ENCODE results near the gene GINS2. TPM values are rescaled to one million over a fixed set of nuclear protein-coding genes. Genes with fewer than 3 reads are reported as not detected.

GINS2 gene
- total RNA-seq, 3 donors from 2014 or later (not counting 1 experiment from before 2014, with no cell fraction given): 0.73 to 2.6 (median 0.89) TPM

DNA sequence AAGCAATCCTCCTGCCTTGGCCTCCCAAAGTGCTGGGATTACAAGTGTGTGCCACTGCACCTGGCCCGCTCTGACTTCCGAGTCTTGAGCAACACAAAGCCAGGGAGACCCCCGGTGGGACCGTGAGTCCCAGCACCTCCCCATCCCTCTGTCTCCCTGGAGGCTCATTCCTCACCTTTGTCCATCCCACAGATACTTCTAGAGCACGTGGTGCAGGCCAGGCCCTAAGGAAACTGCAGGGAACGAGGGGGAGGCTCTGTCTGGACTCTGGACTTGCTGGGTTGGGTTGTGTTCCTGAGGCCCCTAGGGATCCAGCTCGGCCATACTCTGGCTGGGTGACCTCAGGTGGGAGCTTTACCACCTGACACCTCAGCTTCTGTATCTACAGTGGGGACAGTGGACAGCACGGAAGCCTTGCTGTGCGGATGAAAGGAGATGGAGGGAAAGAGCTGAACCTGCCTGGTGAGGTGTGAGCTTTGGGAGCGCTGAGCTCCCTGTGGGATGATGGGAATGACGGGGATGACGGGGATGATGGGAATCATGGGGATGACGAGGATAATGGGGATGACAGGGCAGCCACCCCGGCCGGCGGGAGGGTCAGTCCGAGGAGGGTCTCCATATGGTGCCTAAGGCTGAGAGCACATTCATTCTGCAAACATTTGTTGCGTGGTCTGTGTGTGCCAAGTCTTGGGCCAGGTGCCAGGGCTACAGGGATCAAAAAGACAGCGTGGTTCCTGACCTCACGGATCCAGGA, 35.5 kb upstream of the GINS2 start:
- Histone ChIP-seq H3K9me3 (ENCODE audit: control insufficient read depth, insufficient read depth, low read length) (no peaks in the 10 kb centered on the region), H3K36me3 (ENCODE audit: control insufficient read depth, insufficient read depth, low read length) (no peaks in the 10 kb centered on the region), H3K4me3 (ENCODE audit: low read length) (no peak overlapping the region), H3K27ac (ENCODE audit: low read length) (no peak overlapping the region), H3K4me1 (ENCODE audit: control insufficient read depth, insufficient read depth, low read length) (peaks cover under 1% of the 10 kb centered on the region), H3K27me3 (ENCODE audit: control insufficient read depth, insufficient read depth, low read length) (no peaks in the 10 kb centered on the region)
- no peaks in the 10 kb centered on the region for H3K9me3 Mint-ChIP-seq
- WGBS (ENCODE audit: insufficient coverage): 85% methylated on average over 20 of the region's 20 CpGs
- DNase-seq: no peak
- intact Hi-C loops (cut with micrococcal nuclease): no loop called here
- H3K4me3 Mint-ChIP-seq: no peak overlapping the region
- ATAC-seq: no peak
- TF ChIP-seq, protein P1, sequence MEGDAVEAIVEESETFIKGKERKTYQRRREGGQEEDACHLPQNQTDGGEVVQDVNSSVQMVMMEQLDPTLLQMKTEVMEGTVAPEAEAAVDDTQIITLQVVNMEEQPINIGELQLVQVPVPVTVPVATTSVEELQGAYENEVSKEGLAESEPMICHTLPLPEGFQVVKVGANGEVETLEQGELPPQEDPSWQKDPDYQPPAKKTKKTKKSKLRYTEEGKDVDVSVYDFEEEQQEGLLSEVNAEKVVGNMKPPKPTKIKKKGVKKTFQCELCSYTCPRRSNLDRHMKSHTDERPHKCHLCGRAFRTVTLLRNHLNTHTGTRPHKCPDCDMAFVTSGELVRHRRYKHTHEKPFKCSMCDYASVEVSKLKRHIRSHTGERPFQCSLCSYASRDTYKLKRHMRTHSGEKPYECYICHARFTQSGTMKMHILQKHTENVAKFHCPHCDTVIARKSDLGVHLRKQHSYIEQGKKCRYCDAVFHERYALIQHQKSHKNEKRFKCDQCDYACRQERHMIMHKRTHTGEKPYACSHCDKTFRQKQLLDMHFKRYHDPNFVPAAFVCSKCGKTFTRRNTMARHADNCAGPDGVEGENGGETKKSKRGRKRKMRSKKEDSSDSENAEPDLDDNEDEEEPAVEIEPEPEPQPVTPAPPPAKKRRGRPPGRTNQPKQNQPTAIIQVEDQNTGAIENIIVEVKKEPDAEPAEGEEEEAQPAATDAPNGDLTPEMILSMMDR (IDR thresholded peaks at IDR 0.05): no peak
- no peaks in the 10 kb centered on the region for H3K27me3 Mint-ChIP-seq (ENCODE audit: low read depth in 2 of 2)
- no peaks in the 10 kb centered on the region for H3K36me3 Mint-ChIP-seq
- H3K27ac Mint-ChIP-seq: no peak overlapping the region
- no peaks in the 10 kb centered on the region for H3K4me1 Mint-ChIP-seq

DNA sequence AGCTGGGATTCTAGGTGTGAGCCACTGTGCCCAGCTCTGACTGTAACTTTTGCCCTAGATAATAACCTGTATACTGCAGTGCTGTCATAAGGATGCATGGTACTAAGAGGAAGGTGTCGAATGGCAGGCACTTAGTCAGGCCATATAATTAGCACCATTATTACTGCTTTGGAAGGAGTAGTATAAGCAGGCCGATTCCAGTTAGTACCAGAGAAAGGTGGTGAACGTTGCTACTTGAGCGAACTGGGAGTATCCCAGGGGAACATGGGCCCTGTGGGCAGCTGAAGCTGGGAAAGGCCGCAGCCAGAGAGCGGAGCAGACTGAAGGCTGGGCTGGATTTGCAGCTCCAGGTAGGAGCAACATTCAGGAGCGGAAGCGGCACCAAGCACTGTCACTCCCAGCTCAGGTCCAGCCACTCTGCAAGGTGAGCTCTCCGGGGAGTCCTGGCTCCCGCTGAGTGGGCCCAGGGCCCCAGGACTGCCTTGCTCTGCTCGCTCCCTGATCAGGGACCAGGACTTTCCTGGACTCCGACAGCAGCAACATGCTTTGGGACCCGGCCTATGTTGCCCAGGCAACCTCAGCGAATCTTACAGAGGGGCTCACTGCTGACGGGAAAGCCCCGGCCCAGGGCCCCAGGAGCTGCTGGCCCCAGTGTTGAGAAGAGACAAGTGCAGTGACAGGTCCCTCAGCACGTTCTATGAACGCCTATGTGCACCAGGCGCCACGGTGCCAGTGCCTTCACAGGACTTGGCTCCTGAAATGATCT, 33.6 kb upstream of the GINS2 start:
- Histone ChIP-seq H3K4me1 (ENCODE audit: control insufficient read depth, insufficient read depth, low read length) (peaks cover 9% of the 10 kb centered on the region), H3K27ac (ENCODE audit: low read length) (no peak overlapping the region), H3K4me3 (ENCODE audit: low read length) (no peak overlapping the region), H3K9me3 (ENCODE audit: control insufficient read depth, insufficient read depth, low read length) (no peaks in the 10 kb centered on the region), H3K36me3 (ENCODE audit: control insufficient read depth, insufficient read depth, low read length) (no peaks in the 10 kb centered on the region), H3K27me3 (ENCODE audit: control insufficient read depth, insufficient read depth, low read length) (no peaks in the 10 kb centered on the region)
- WGBS (ENCODE audit: insufficient coverage): 91% methylated on average over 20 of the region's 20 CpGs
- H3K27ac Mint-ChIP-seq: no peak overlapping the region
- no peaks in the 10 kb centered on the region for H3K27me3 Mint-ChIP-seq (ENCODE audit: low read depth in 2 of 2)
- no peak overlapping the region for H3K4me3 Mint-ChIP-seq
- H3K36me3 Mint-ChIP-seq: no peaks in the 10 kb centered on the region
- TF ChIP-seq, protein P1 (IDR thresholded peaks at IDR 0.05): no peak
- intact Hi-C loops (cut with micrococcal nuclease): no loop called here
- H3K4me1 Mint-ChIP-seq: no peaks in the 10 kb centered on the region
- no peaks in the 10 kb centered on the region for H3K9me3 Mint-ChIP-seq
- ATAC-seq (no peak), DNase-seq (no peak)

DNA sequence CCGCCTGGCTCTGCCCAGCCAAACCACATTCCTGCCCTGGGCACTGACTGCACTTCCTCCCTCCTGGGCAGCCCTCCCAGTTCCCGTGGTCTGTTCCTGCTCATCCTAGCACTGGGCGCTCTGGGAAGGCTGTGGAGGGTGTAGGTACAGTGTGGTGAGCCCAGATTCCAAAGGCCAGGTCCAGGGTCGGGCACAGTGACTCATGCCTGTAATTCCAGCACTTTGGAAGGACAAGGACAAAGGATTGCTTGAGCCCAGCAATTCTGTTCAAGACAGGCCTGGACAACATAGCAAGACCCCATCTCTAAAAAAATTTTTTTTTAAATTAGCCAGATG, 31.5 kb upstream of the GINS2 start:
- Histone ChIP-seq H3K27me3 (ENCODE audit: control insufficient read depth, insufficient read depth, low read length) (no peaks in the 10 kb centered on the region), H3K36me3 (ENCODE audit: control insufficient read depth, insufficient read depth, low read length) (no peaks in the 10 kb centered on the region), H3K27ac (ENCODE audit: low read length) (no peak overlapping the region), H3K4me1 (ENCODE audit: control insufficient read depth, insufficient read depth, low read length) (peaks cover 9% of the 10 kb centered on the region), H3K4me3 (ENCODE audit: low read length) (no peak overlapping the region), H3K9me3 (ENCODE audit: control insufficient read depth, insufficient read depth, low read length) (no peaks in the 10 kb centered on the region)
- H3K9me3 Mint-ChIP-seq: no peaks in the 10 kb centered on the region
- no peak overlapping the region for H3K4me3 Mint-ChIP-seq
- intact Hi-C loops (cut with micrococcal nuclease): no loop called here
- peaks cover 4 to 6% of the 10 kb centered on the region in 2 donors for H3K27me3 Mint-ChIP-seq (ENCODE audit: low read depth in 2 of 2)
- TF ChIP-seq, protein P1 (IDR thresholded peaks at IDR 0.05): no peak
- ATAC-seq (no peak), DNase-seq (no peak)
- no peaks in the 10 kb centered on the region for H3K4me1 Mint-ChIP-seq
- 82% methylated on average over 3 of the region's 4 CpGs for WGBS (ENCODE audit: insufficient coverage)
- H3K27ac Mint-ChIP-seq: no peak overlapping the region
- no peaks in the 10 kb centered on the region for H3K36me3 Mint-ChIP-seq

Data from natural killer cell (primary cell).